Endothelial cell of umbilical vein (primary cell): ENCODE measurements around the gene GLRX5. TPM values are rescaled to one million over a fixed set of nuclear protein-coding genes. Genes with fewer than 3 reads are reported as not detected.

ENCODE experiments used
- BruUV-seq: library from RNA; stranded (reverse); fragments of 400-500 nt; replicated peaks from 2 replicates; lab custom pipeline; 2021; lab: Mats Ljungman, UMichigan
- CTCF ChIA-PET: fragments of 300-600, 350-600 bp; sonication (Branson Sonifier 250); formaldehyde crosslinking; loops from one replicate; lab custom pipeline; 2021; ENCODE audit warnings: antibody characterized with exemption, inconsistent platforms; lab: Charles Lee
- POLR2A ChIA-PET: fragments of 300-600, 350-600 bp; sonication (Branson Sonifier 250); formaldehyde crosslinking; loops from one replicate; lab custom pipeline; 2021; ENCODE audit warnings: antibody characterized with exemption, inconsistent platforms; lab: Charles Lee
- DNase-seq: peaks from one replicate; pipeline ENCODE4 v3.0.0-alpha.2; 2011; ENCODE audit warnings: low read depth, low spot score
- FAIRE-seq: peaks from 2 replicates; lab custom pipeline; 2011; peaks lifted over from hg19 to GRCh38; lab: Jason Lieb, UNC
- H2AFZ ChIP-seq: 2 replicates; pipeline ENCODE4 v1.6.0; 2012; ENCODE audit warnings: low read depth, low read length, control low read depth, inconsistent platforms
- H3K27ac ChIP-seq: 2 replicates; pipeline ENCODE4 v1.5.1; 2011; ENCODE audit warnings: low read depth, mild to moderate bottlenecking, control low read depth, low read length, moderate library complexity; ENCODE audit not compliant: insufficient read depth
- H3K27me3 ChIP-seq, 2 experiments: 2 replicates each; pipeline versions ENCODE4 v1.6.0 to v1.6.1; 2011; ENCODE audit warnings: low read length in 2 of 2, mixed read lengths in 1 of 2; ENCODE audit not compliant: control insufficient read depth in 2 of 2, insufficient read depth in 2 of 2
- H3K36me3 ChIP-seq, 2 experiments: 2 replicates in 1 of 2; 3 replicates in 1 of 2; pipeline ENCODE4 v1.5.1; 2011; ENCODE audit warnings: low read length in 2 of 2, mild to moderate bottlenecking in 1 of 2, moderate library complexity in 1 of 2; ENCODE audit not compliant: control insufficient read depth in 2 of 2, insufficient read depth in 2 of 2; ENCODE audit errors: extremely low read depth in 1 of 2
- H3K4me1 ChIP-seq: 3 replicates; pipeline ENCODE4 v1.5.1; 2011; ENCODE audit warnings: mild to moderate bottlenecking, low read length; ENCODE audit not compliant: control insufficient read depth, insufficient read depth; ENCODE audit errors: extremely low read depth
- H3K4me2 ChIP-seq: 2 replicates; pipeline ENCODE4 v1.6.1; 2011; ENCODE audit warnings: low read length, control low read depth, mixed read lengths; ENCODE audit not compliant: insufficient read depth
- H3K4me3 ChIP-seq, 3 experiments: fragments of 200-600 bp in 1 of 3; sonication (generic), shearing (Covaris generic) in 1 of 3; replicated peaks in 1 of 3; 2 replicates each; pipeline ENCODE4 v1.5.1; 2011 to 2016; ENCODE audit warnings: control low read depth in 3 of 3, low read length in 3 of 3, mild to moderate bottlenecking in 2 of 3, inconsistent platforms in 1 of 3, low read depth in 1 of 3, moderate library complexity in 1 of 3; ENCODE audit not compliant: insufficient read depth in 1 of 3
- H3K79me2 ChIP-seq: 2 replicates; pipeline ENCODE4 v1.6.0; 2012; ENCODE audit warnings: low read length, inconsistent platforms; ENCODE audit not compliant: control insufficient read depth, insufficient read depth
- H3K9ac ChIP-seq: replicated peaks from 2 replicates; pipeline ENCODE3; 2011; ENCODE audit warnings: low read length, control low read depth; ENCODE audit not compliant: insufficient read depth; ENCODE audit errors: extremely low read depth
- H3K9me1 ChIP-seq: replicated peaks from 3 replicates; pipeline ENCODE4 v1.6.0; 2011; ENCODE audit warnings: mild to moderate bottlenecking, low read length; ENCODE audit not compliant: control insufficient read depth, insufficient read depth; ENCODE audit errors: extremely low read depth
- H3K9me3 ChIP-seq: replicated peaks from 2 replicates; pipeline ENCODE4 v1.5.1; 2012; ENCODE audit warnings: low read length, inconsistent platforms; ENCODE audit not compliant: control insufficient read depth, insufficient read depth
- H4K20me1 ChIP-seq: replicated peaks from 2 replicates; pipeline ENCODE3; 2011; ENCODE audit warnings: mild to moderate bottlenecking, low read length; ENCODE audit not compliant: control insufficient read depth, insufficient read depth; ENCODE audit errors: extremely low read depth
- CTCF ChIP-seq, 2 donors: IDR thresholded peaks; 1 replicate in 1 of 2; 2 replicates in 1 of 2; pipeline ENCODE4 v1.5.1; 2011; ENCODE audit warnings: low read length in 2 of 2, mild to moderate bottlenecking in 2 of 2, moderate library complexity in 2 of 2, control low read depth in 1 of 2, inconsistent platforms in 1 of 2, low read depth in 1 of 2; ENCODE audit not compliant: insufficient read depth in 1 of 2; ENCODE audit errors: extremely low read depth in 1 of 2
- EZH2 ChIP-seq: IDR thresholded peaks from 2 replicates; pipeline ENCODE4 v1.6.1; 2012; ENCODE audit warnings: borderline replicate concordance, low read depth, mild to moderate bottlenecking, moderate library complexity, low read length, inconsistent platforms; ENCODE audit not compliant: severe bottlenecking
- FOS ChIP-seq: IDR thresholded peaks from 2 replicates; pipeline ENCODE4 v1.6.1; 2011; ENCODE audit warnings: mild to moderate bottlenecking, low read length, moderate library complexity, borderline replicate concordance; ENCODE audit not compliant: insufficient read depth
- GATA2 ChIP-seq: IDR thresholded peaks from 2 replicates; pipeline ENCODE4 v1.7.0; 2011; ENCODE audit warnings: low read depth, mild to moderate bottlenecking, moderate library complexity, mixed read lengths, low read length; ENCODE audit not compliant: insufficient read length, insufficient read depth
- JUN ChIP-seq: IDR thresholded peaks from 2 replicates; pipeline ENCODE4 v1.6.1; 2011; ENCODE audit warnings: borderline replicate concordance, low read depth; ENCODE audit not compliant: insufficient read length, insufficient read depth
- MAX ChIP-seq: IDR thresholded peaks from 2 replicates; pipeline ENCODE4 v1.6.1; 2011; ENCODE audit not compliant: insufficient read depth, insufficient read length
- MYC ChIP-seq: IDR thresholded peaks from one replicate; pipeline ENCODE4 v1.6.1; 2011; ENCODE audit warnings: mild to moderate bottlenecking, low read depth, low read length
- POLR2A ChIP-seq: IDR thresholded peaks from 2 replicates; pipeline ENCODE4 v1.6.1; 2012; ENCODE audit warnings: low read depth, mild to moderate bottlenecking, control low read depth, low read length
- POLR2AphosphoS5 ChIP-seq: IDR thresholded peaks from 2 replicates; pipeline ENCODE4 v1.6.1; 2012; ENCODE audit warnings: low read depth, mild to moderate bottlenecking, control low read depth, low read length, moderate library complexity; ENCODE audit not compliant: insufficient read depth
- dilution Hi-C: fragments of 300-500 bp; cut with MboI; formaldehyde crosslinking; loops from one replicate; pipeline ENCODE4 v1.15.0; 2019; ENCODE audit warnings: low sequenced_read_pairs; ENCODE audit not compliant: extremely low pct_ligation_motif_present
- intact Hi-C: fragments of 100-400 bp; cut with micrococcal nuclease; formaldehyde crosslinking; loops from one replicate; pipeline ENCODE4 v1.10.0; 2022
- polyA plus RNA-seq, 4 experiments: library from polyadenylated mRNA; depleted of rRNA in 3 of 4; stranded (reverse) in 3 of 4; unstranded in 1 of 4; fragments of >200 nt; gene quantifications; 2 replicates each; pipeline versions ENCODE4 v1.2.1 to v1.2.3, GENCODE V29; 2011 to 2012; ENCODE audit warnings: missing spikeins in 1 of 4
- total RNA-seq: library from RNA; stranded (reverse); gene quantifications from 2 replicates; pipeline ENCODE4 v1.2.3, GENCODE V29; 2021

Gene GLRX5
- total and polyA plus RNA-seq, 2 donors (not counting 3 experiments of a cell fraction or from before 2014, with no cell fraction given): 42.6 to 52.0 TPM

GRCh38 chr14:95537298-95538089 lies 2.6 kb downstream of the GLRX5 start:
- DNase-seq (no peak), FAIRE-seq (no peak)
- dilution Hi-C loops (no loop called here), intact Hi-C loops (loop anchor here (10.0 kb wide), 2 partner anchors 273 to 967 kb away; partner anchors contain the start of gene PAPOLA)
- ChIA-PET CTCF (interaction anchor here (1.1 to 4.6 kb wide), 8 partner anchors 8 to 111 kb away, joined by 4 to 33 read pairs (median 6); no protein-coding TSS in a partner anchor), POLR2A (no interaction called here)
- Histone ChIP-seq H2AFZ (no peak overlapping the region), H3K36me3 (no peaks in the 10 kb centered on the region), H3K27ac (no peak overlapping the region), H3K9me3 (no peaks in the 10 kb centered on the region), H3K9me1 (no peaks in the 10 kb centered on the region), H3K4me2 (no peak overlapping the region), H4K20me1 (no peaks in the 10 kb centered on the region), H3K27me3 (no peaks in the 10 kb centered on the region), H3K9ac (no peak overlapping the region), H3K79me2 (peaks cover 85% of the 10 kb centered on the region), H3K4me1 (peaks cover 31% of the 10 kb centered on the region), H3K4me3 (no peak overlapping the region)
- BruUV-seq: TSS peak; percentile 14
- TF ChIP-seq JUN (no peak), POLR2A (no peak)

- H4K20me1 ChIP-seq: no peaks in the 10 kb centered on the region
- no peak overlapping the region for H3K9ac ChIP-seq
- DNase-seq: no peak
- dilution Hi-C loops: no loop called here
- peaks cover 79% of the 10 kb centered on the region for H3K79me2 ChIP-seq
- H3K4me1 ChIP-seq: peaks cover 17% of the 10 kb centered on the region
- no peaks in the 10 kb centered on the region for H3K9me3 ChIP-seq
- no peak for FAIRE-seq
- H3K36me3 ChIP-seq: no peaks in the 10 kb centered on the region
- no peaks in the 10 kb centered on the region for H3K27me3 ChIP-seq
- H3K9me1 ChIP-seq: no peaks in the 10 kb centered on the region
- ChIA-PET POLR2A (no interaction called here), CTCF (interaction anchor here (1.3 to 3.3 kb wide), 3 partner anchors 9 to 12 kb away, joined by 4 to 10 read pairs (median 7); no protein-coding TSS in a partner anchor)
- no peak overlapping the region for H3K4me2 ChIP-seq
- no peak overlapping the region for H3K27ac ChIP-seq
- H2AFZ ChIP-seq: no peak overlapping the region
- intact Hi-C loops: loop anchor here (10.0 kb wide), 2 partner anchors 274 to 966 kb away; partner anchors contain the start of gene PAPOLA
- BruUV-seq: no TSS peak
- TF ChIP-seq POLR2A (no peak), JUN (no peak), EZH2 (no peak), CTCF (IDR thresholded peaks at IDR 0.05; ENCODE audit: extremely low read depth in 1 of 2, insufficient read depth in 1 of 2, low read depth in 1 of 2, low read length in 2 of 2) (no peak), MAX (no peak), FOS (no peak), MYC (no peak), GATA2 (no peak), POLR2AphosphoS5 (no peak)
- H3K4me3 ChIP-seq: no peak overlapping the region
Measured at GRCh38 chr14:95538801-95539509, 4.1 kb downstream of the GLRX5 start.
